PFSK-1 (cell line): ENCODE results near the gene TNRC6C.

Experiments used
- POLR2AphosphoS5 ChIP-seq: IDR thresholded peaks from 2 replicates; pipeline ENCODE4 v1.6.1; 2012; ENCODE audit warnings: low read depth, mild to moderate bottlenecking, control low read depth, low read length, moderate library complexity
- TAF1 ChIP-seq: IDR thresholded peaks from 2 replicates; pipeline ENCODE4 v1.6.1; 2012; ENCODE audit warnings: low read length, control low read depth, borderline replicate concordance; ENCODE audit not compliant: insufficient read depth
- TF ChIP-seq, protein P1 (sequence below), 2 experiments: IDR thresholded peaks; 2 replicates each; pipeline versions ENCODE4 v1.6.1 to v1.8.0; 2011 to 2012; ENCODE audit warnings: low read depth in 2 of 2, low read length in 2 of 2, control low read depth in 1 of 2, inconsistent platforms in 1 of 2, mild to moderate bottlenecking in 1 of 2, moderate library complexity in 1 of 2; ENCODE audit not compliant: insufficient read depth in 1 of 2

- TF ChIP-seq, protein P1, sequence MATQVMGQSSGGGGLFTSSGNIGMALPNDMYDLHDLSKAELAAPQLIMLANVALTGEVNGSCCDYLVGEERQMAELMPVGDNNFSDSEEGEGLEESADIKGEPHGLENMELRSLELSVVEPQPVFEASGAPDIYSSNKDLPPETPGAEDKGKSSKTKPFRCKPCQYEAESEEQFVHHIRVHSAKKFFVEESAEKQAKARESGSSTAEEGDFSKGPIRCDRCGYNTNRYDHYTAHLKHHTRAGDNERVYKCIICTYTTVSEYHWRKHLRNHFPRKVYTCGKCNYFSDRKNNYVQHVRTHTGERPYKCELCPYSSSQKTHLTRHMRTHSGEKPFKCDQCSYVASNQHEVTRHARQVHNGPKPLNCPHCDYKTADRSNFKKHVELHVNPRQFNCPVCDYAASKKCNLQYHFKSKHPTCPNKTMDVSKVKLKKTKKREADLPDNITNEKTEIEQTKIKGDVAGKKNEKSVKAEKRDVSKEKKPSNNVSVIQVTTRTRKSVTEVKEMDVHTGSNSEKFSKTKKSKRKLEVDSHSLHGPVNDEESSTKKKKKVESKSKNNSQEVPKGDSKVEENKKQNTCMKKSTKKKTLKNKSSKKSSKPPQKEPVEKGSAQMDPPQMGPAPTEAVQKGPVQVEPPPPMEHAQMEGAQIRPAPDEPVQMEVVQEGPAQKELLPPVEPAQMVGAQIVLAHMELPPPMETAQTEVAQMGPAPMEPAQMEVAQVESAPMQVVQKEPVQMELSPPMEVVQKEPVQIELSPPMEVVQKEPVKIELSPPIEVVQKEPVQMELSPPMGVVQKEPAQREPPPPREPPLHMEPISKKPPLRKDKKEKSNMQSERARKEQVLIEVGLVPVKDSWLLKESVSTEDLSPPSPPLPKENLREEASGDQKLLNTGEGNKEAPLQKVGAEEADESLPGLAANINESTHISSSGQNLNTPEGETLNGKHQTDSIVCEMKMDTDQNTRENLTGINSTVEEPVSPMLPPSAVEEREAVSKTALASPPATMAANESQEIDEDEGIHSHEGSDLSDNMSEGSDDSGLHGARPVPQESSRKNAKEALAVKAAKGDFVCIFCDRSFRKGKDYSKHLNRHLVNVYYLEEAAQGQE (IDR thresholded peaks at IDR 0.05; ENCODE audit: insufficient read depth in 1 of 2, low read depth in 2 of 2, low read length in 2 of 2), result no peak
- TF ChIP-seq TAF1, result no peak
- TF ChIP-seq POLR2AphosphoS5, result no peak
Observed at GRCh38 chr17:78124836-78125137, 166.3 kb downstream of the TNRC6C start.
